ENCODE results near the gene SLC1A4.
A peak's percentile ranks its signal among the peaks of the same experiment; 100 is the strongest.

The SLC1A4 gene

GRCh38 chr2:65067806-65068553 is 78.8 kb downstream of the SLC1A4 start:
- DNase-seq (ENCODE audit: low read depth, low spot score), result no peak
- peak overlapping the region; percentile 64 for H3K27ac ChIP-seq

DNA sequence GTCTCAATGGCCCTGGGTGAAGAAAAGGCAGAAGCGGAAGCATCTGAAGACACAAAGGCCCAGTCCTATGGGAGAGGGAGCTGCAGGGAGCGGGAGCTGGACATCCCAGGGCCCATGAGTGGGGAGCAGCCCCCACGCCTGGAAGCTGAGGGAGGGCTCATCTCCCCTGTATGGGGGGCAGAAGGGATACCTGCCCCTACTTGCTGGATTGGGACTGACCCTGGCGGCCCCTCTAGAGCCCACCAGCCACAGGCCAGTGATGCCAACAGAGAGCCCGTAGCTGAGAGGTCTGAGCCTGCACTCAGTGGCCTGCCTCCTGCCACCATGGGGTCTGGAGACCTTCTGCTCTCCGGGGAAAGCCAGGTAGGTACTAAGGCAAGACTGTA is 80.2 kb downstream of the SLC1A4 start:
- peak overlapping the region; percentile 64 for H3K27ac ChIP-seq
- no peak for DNase-seq (ENCODE audit: low read depth, low spot score)

DNA sequence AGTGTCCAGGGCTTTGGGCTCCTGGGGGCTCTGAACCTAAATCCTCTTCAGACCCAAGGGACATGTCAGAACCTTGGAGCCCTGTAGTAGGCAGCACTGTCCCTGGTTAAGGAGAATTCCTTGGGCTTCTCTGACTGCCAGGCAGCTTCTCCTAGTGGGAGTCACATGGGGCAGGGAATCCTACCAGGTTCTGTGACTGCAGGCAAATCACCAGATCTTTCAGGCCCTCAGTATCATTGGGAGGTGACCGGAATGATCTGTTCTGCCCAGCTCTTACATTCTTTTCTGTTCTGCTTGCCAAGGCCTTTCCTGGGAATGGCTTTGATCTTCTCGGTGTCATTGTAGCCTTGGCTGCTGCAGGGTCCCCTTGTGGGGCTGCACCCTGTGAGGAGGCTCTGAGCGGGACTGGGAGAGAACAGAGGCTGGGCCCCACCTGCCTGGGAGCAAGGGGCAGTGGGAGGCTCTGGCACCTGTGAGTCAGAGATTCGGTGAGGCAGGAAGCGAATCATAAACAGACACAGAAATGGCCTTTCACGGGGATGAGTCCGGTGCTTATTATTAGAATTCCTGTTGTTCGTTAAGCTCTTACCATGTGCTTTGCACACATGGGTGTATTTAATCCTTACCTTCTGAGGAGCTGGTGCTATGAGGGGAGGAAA is 81.1 kb downstream of the SLC1A4 start:
- peak overlapping the region; percentile 64 for H3K27ac ChIP-seq
- no peak for DNase-seq (ENCODE audit: low read depth, low spot score)

GRCh38 chr2:65070856-65071255 is 81.7 kb downstream of the SLC1A4 start:
- no peak for DNase-seq (ENCODE audit: low read depth, low spot score)
- peak overlapping the region; percentile 64 for H3K27ac ChIP-seq

DNA sequence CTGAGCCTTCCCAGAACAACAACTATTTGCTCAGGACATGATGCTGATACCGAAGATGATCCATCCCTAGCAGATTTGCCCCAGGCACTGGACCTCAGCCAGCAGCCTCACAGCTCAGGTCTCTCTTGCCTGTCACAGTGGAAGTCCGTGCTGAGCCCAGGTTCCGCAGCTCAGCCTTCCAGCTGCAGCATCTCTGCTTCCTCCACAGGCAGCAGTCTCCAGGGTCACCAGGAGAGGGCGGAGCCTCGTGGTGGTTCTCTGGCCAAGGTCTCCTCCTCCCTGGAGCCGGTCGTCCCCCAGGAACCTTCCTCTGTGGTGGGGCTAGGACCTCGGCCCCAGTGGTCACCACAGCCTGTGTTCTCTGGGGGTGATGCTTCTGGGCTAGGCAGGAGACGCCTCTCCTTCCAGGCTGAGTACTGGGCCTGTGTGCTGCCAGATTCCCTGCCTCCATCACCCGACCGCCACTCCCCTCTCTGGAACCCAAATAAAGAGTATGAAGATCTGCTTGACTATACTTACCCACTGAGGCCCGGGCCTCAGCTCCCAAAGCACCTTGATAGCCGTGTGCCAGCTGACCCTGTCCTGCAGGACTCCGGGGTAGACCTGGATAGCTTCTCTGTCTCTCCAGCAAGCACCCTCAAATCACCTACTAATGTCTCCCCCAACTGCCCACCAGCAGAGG is 82.4 kb downstream of the SLC1A4 start:
- H3K27ac ChIP-seq, result peak overlapping the region; percentile 64
- no peak for DNase-seq (ENCODE audit: low read depth, low spot score)

GRCh38 chr2:65072181-65072970 is 83.2 kb downstream of the SLC1A4 start:
- no peak overlapping the region for H3K27ac ChIP-seq
- no peak for DNase-seq (ENCODE audit: low read depth, low spot score)

Measured in epithelial cell of prostate (primary cell).